Measurements from ENCODE around the gene TEX12.

Gene TEX12

GRCh38 chr11:112213753-112214152, 46.6 kb downstream of the TEX12 start:
- DNase-seq = no peak

- no peak for DNase-seq
Measured at GRCh38 chr11:112215621-112216020, 48.4 kb downstream of the TEX12 start.

GRCh38 chr11:112216561-112217105, 49.5 kb downstream of the TEX12 start:
- DNase-seq = no peak

- DNase-seq = peak; percentile 22
Measured at GRCh38 chr11:112219476-112220232, 52.5 kb downstream of the TEX12 start.

GRCh38 chr11:112221274-112221835, 54.2 kb downstream of the TEX12 start:
- no peak for DNase-seq

Data from 8988T (cell line).